Breast epithelium (tissue), 3 donors: ENCODE measurements around the gene PKMYT1.

Experiments
- CTCF ChIP-seq, 3 donors: fragments of 450-650 bp; IDR thresholded peaks; one replicate each; pipeline ENCODE4 v1.5.1; 2016 to 2017; ENCODE audit warnings: antibody characterized with exemption in 3 of 3, mild to moderate bottlenecking in 3 of 3, moderate library complexity in 3 of 3
- POLR2A ChIP-seq: fragments of 450-650 bp; IDR thresholded peaks from one replicate; pipeline ENCODE4 v1.6.1; 2016; ENCODE audit warnings: antibody characterized with exemption, mild to moderate bottlenecking, moderate library complexity
- POLR2AphosphoS5 ChIP-seq, 3 donors: sonication (generic); formaldehyde crosslinking; IDR thresholded peaks; one replicate each; pipeline ENCODE4 v1.6.1; 2017; ENCODE audit warnings: antibody characterized with exemption in 3 of 3

DNA sequence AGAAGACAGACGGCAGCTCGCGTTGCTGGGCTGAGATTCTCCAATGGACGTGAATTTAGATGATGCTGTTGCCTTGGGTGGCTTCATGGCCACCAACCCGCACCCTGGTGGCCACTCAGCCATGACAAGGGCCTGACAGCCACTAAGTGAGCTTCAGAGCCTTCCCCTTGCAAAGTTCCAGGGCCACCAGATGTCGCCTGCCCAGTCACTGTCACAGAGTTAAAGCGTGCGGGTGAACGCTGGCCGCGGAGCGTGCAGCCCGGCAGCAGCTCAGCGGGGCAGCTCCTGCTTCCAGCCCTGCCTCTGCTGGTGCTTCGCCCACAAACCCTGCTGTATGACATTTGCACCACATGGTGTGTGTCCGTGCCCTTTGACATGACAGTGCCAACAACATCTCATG, 29.5 kb downstream of the PKMYT1 start:
- TF ChIP-seq CTCF (IDR thresholded peaks at IDR 0.05) (no peak), POLR2A (no peak), POLR2AphosphoS5 (IDR thresholded peaks at IDR 0.05) (no peak)
